KBM-7 (cell line): ENCODE data around the gene GSPT1.
"Not testable (repeated sequence)": the region's sequence is repeated elsewhere in the genome, so short reads cannot be mapped to it uniquely, and the experiment has no call there.

Experiments
- DNase-seq: peaks from one replicate; pipeline ENCODE4 v3.0.0-alpha.2; 2015
- in situ Hi-C: fragments of 300-500 bp; cut with MboI; formaldehyde crosslinking; loops from 2 replicates; pipeline ENCODE4 v1.14.3; 2020; ENCODE audit warnings: low sequenced_read_pairs, low pct_unique_long_range_greater_than_20kb, mixed read lengths

The GSPT1 gene

GRCh38 chr16:11824362-11824761, 91.4 kb downstream of the GSPT1 start:
- peak; percentile 69 for DNase-seq
- in situ Hi-C loops = loop anchor here (25.0 kb wide), 1 partner anchor 412 kb away; no protein-coding TSS in a partner anchor

GRCh38 chr16:11823645-11824044, 92.1 kb downstream of the GSPT1 start:
- DNase-seq = not testable (repeated sequence)
- in situ Hi-C loops = loop anchor here (25.0 kb wide), 1 partner anchor 411 kb away; no protein-coding TSS in a partner anchor

GRCh38 chr16:11819798-11820197, 96.0 kb downstream of the GSPT1 start:
- in situ Hi-C loops = loop anchor here (25.0 kb wide), 1 partner anchor 407 kb away; no protein-coding TSS in a partner anchor
- peak; percentile 80 for DNase-seq

GRCh38 chr16:11818970-11819369, 96.8 kb downstream of the GSPT1 start:
- not testable (repeated sequence) for DNase-seq
- in situ Hi-C loops = loop anchor here (25.0 kb wide), 1 partner anchor 407 kb away; no protein-coding TSS in a partner anchor
